NB4 (cell line): ENCODE results near the gene KCNQ1.

Experiments used
- CTCF ChIP-seq: IDR thresholded peaks from one replicate; pipeline ENCODE4 v1.5.1; 2012; ENCODE audit warnings: low read depth, low read length
- MYC ChIP-seq: IDR thresholded peaks from 2 replicates; pipeline ENCODE4 v1.6.1; 2011; ENCODE audit warnings: low read depth, low read length

- TF ChIP-seq CTCF (no peak), MYC (no peak)
Measured at GRCh38 chr11:2567026-2567671, 122.3 kb downstream of the KCNQ1 start.
